HepG2 (cell line): Measurements from ENCODE around the gene KLF7. TPM values are rescaled to one million over a fixed set of nuclear protein-coding genes. Genes with fewer than 3 reads are reported as not detected.

Source experiments
- ATAC-seq: fragments of 200-7000 bp; cut with Tn5 transposase; 3 replicates; pipeline ENCODE4 v1.9.1; 2020; ENCODE audit warnings: mild to moderate bottlenecking, moderate library complexity
- BruUV-seq: library from RNA; stranded (reverse); fragments of 400-500 nt; replicated peaks from 2 replicates; lab custom pipeline; 2021; lab: Mats Ljungman, UMichigan
- CTCF ChIA-PET: fragments of 300-600 bp; formaldehyde crosslinking; extraction: SDS; loops from one replicate; lab custom pipeline; 2021; ENCODE audit warnings: low total read pairs, inconsistent platforms, low intra/inter-chr PET ratio; lab: Yijun Ruan, JAX
- POLR2A ChIA-PET: fragments of 350-600 bp; sonication (Branson Sonifier 250); formaldehyde crosslinking; loops from one replicate; lab custom pipeline; 2020; ENCODE audit warnings: antibody characterized with exemption, inconsistent platforms; lab: Yijun Ruan, JAX
- DNase-seq: peaks from one replicate; pipeline ENCODE4 v3.0.0-alpha.2; 2015; ENCODE audit warnings: low spot score
- FAIRE-seq: peaks from 3 replicates; lab custom pipeline; 2011; peaks lifted over from hg19 to GRCh38; lab: Jason Lieb, UNC
- H2AFZ ChIP-seq: one replicate; pipeline ENCODE4 v1.6.1; 2011; ENCODE audit warnings: low read length, inconsistent platforms
- H3K27ac ChIP-seq: fragments of 300-600 bp; 3 replicates; pipeline ENCODE4 v1.8.0; 2011; ENCODE audit warnings: mixed run types, mild to moderate bottlenecking, mixed read lengths, low read length, inconsistent platforms; ENCODE audit not compliant: insufficient read depth; ENCODE audit errors: extremely low read length
- H3K27me3 ChIP-seq, 2 experiments: fragments of 200-600 bp in 1 of 2; 2 replicates in 1 of 2; 3 replicates in 1 of 2; pipeline versions ENCODE4 v1.6.0 to v1.8.0; 2011; ENCODE audit warnings: low read length in 2 of 2, mild to moderate bottlenecking in 2 of 2, moderate library complexity in 2 of 2, inconsistent platforms in 1 of 2; ENCODE audit not compliant: insufficient read depth in 2 of 2, control insufficient read depth in 1 of 2
- H3K36me3 ChIP-seq, 2 experiments: fragments of 200-600 bp in 1 of 2; replicated peaks in 1 of 2; 2 replicates in 1 of 2; 3 replicates in 1 of 2; pipeline versions ENCODE4 v1.5.1 to v1.8.0; 2011; ENCODE audit warnings: low read length in 2 of 2, inconsistent platforms in 1 of 2; ENCODE audit not compliant: insufficient read depth in 2 of 2, control insufficient read depth in 1 of 2
- H3K4me1 ChIP-seq: 2 replicates; pipeline ENCODE4 v1.5.1; 2012; ENCODE audit warnings: low read length, inconsistent platforms; ENCODE audit not compliant: insufficient read depth
- H3K4me2 ChIP-seq: 2 replicates; pipeline ENCODE4 v1.6.0; 2011; ENCODE audit warnings: low read depth, low read length, inconsistent platforms
- H3K4me3 ChIP-seq, 3 experiments: fragments of 200-600 bp in 1 of 3; sonication (generic), shearing (Covaris generic) in 1 of 3; replicated peaks in 1 of 3; 2 replicates each; pipeline ENCODE4 v1.5.1; 2011 to 2016; ENCODE audit warnings: low read length in 3 of 3, inconsistent platforms in 2 of 3, low read depth in 2 of 3, mild to moderate bottlenecking in 2 of 3, control low read depth in 1 of 3, mixed read lengths in 1 of 3; ENCODE audit not compliant: insufficient read depth in 1 of 3
- H3K79me2 ChIP-seq: one replicate; pipeline ENCODE4 v1.6.1; 2011; ENCODE audit warnings: low read length, inconsistent platforms; ENCODE audit not compliant: insufficient read depth
- H3K9ac ChIP-seq: 2 replicates; pipeline ENCODE4 v1.6.0; 2011; ENCODE audit warnings: mild to moderate bottlenecking, low read depth, low read length, inconsistent platforms; ENCODE audit not compliant: insufficient read depth
- H3K9me3 ChIP-seq: 2 replicates; pipeline ENCODE4 v1.5.1; 2012; ENCODE audit warnings: mild to moderate bottlenecking, low read length
- H4K20me1 ChIP-seq: 2 replicates; pipeline ENCODE4 v1.6.0; 2011; ENCODE audit warnings: inconsistent platforms, mild to moderate bottlenecking, low read length, moderate library complexity; ENCODE audit not compliant: insufficient read depth
- CERS6 ChIP-seq: sonication (generic); formaldehyde crosslinking; IDR thresholded peaks from 2 replicates; pipeline ENCODE4 v1.5.0; 2020; ENCODE audit warnings: missing genetic modification reagents
- FUBP1 ChIP-seq: sonication (generic); formaldehyde crosslinking; IDR thresholded peaks from 2 replicates; pipeline ENCODE4 v1.5.1; 2020; ENCODE audit warnings: missing genetic modification reagents, mild to moderate bottlenecking, borderline replicate concordance
- HDAC1 ChIP-seq: sonication (generic); formaldehyde crosslinking; IDR thresholded peaks from 2 replicates; pipeline ENCODE4 v1.5.1; 2020; ENCODE audit warnings: mild to moderate bottlenecking, missing genetic modification reagents
- MYC ChIP-seq: sonication (generic); formaldehyde crosslinking; IDR thresholded peaks from 2 replicates; pipeline ENCODE4 v1.9.0; 2021; ENCODE audit warnings: missing genetic modification reagents, borderline replicate concordance
- NFKB2 ChIP-seq: sonication (generic); formaldehyde crosslinking; IDR thresholded peaks from 2 replicates; pipeline ENCODE4 v1.4.0; 2020; ENCODE audit warnings: missing genetic modification reagents, borderline replicate concordance
- PRPF4 ChIP-seq: fragments of 200-400 bp; formaldehyde crosslinking; IDR thresholded peaks from 2 replicates; pipeline ENCODE4 v1.6.1; 2016; ENCODE audit warnings: low read length, low read depth; ENCODE audit not compliant: poor library complexity, severe bottlenecking
- SMAD3 ChIP-seq: sonication (generic); formaldehyde crosslinking; IDR thresholded peaks from 2 replicates; pipeline ENCODE4 v1.4.0; 2020; ENCODE audit warnings: missing genetic modification reagents
- ZKSCAN8 ChIP-seq: IDR thresholded peaks from 2 replicates; pipeline ENCODE4 v1.6.1; 2016; ENCODE audit warnings: borderline replicate concordance, missing genetic modification reagents, missing compliant biosample characterization
- ZNF282 ChIP-seq: fragments of 450-650 bp; IDR thresholded peaks from 2 replicates; pipeline ENCODE4 v1.6.1; 2018; ENCODE audit not compliant: partially characterized antibody
- ZNF33A ChIP-seq: sonication (generic); formaldehyde crosslinking; IDR thresholded peaks from 2 replicates; pipeline ENCODE4 v1.5.1; 2020; ENCODE audit warnings: missing genetic modification reagents, mild to moderate bottlenecking, moderate library complexity, borderline replicate concordance
- ZNF34 ChIP-seq: sonication (generic); formaldehyde crosslinking; IDR thresholded peaks from 2 replicates; pipeline ENCODE4 v1.4.0; 2020; ENCODE audit warnings: mild to moderate bottlenecking, missing genetic modification reagents, borderline replicate concordance
- ZNF781 ChIP-seq: sonication (generic); formaldehyde crosslinking; IDR thresholded peaks from 2 replicates; pipeline ENCODE4 v1.5.1; 2020; ENCODE audit warnings: borderline replicate concordance, mild to moderate bottlenecking, missing genetic modification reagents; ENCODE audit errors: not compliant biosample characterization
- ZNF790 ChIP-seq: sonication (generic); formaldehyde crosslinking; IDR thresholded peaks from 2 replicates; pipeline ENCODE4 v1.8.0; 2022; ENCODE audit warnings: missing genetic modification reagents, mild to moderate bottlenecking, borderline replicate concordance
- ZSCAN29 ChIP-seq: sonication (generic); formaldehyde crosslinking; conservative IDR thresholded peaks from 2 replicates; pipeline ENCODE4 v1.4.0; 2020; ENCODE audit warnings: mild to moderate bottlenecking, missing genetic modification reagents
- WGBS: methylation state at CpG from one replicate; pipeline ENCODE4 v1.1.6; 2017; ENCODE audit warnings: low lambda C conversion rate; 5-methylcytosine and 5-hydroxymethylcytosine counted together
- in situ Hi-C: cut with HindIII; loops from 2 replicates; pipeline ENCODE4 v1.10.0; 2017; ENCODE audit warnings: low pct_unique_long_range_greater_than_20kb; ENCODE audit not compliant: extremely low pct_ligation_motif_present
- intact Hi-C: fragments of 100-400 bp; cut with micrococcal nuclease; formaldehyde crosslinking; loops from one replicate; pipeline ENCODE4 v1.10.0; 2022; ENCODE audit not compliant: unreplicated experiment
- polyA plus RNA-seq, 8 experiments: library from polyadenylated mRNA; depleted of rRNA in 3 of 8; stranded (reverse) in 7 of 8; unstranded in 1 of 8; fragments of >200 nt; fragmentation: Illumina TruSeq in 4 of 8; extraction: Trizol in 4 of 8; gene quantifications; 2 replicates each; pipeline versions ENCODE4 v1.2.1 to v1.2.3, GENCODE V29; 2011 to 2016; ENCODE audit warnings: low read depth in 4 of 8, missing spikeins in 1 of 8, mixed read lengths in 1 of 8; ENCODE audit not compliant: insufficient read depth in 1 of 8
- total RNA-seq, 5 experiments: library from RNA; depleted of rRNA; stranded (reverse); fragments of >200 nt; fragmentation: Illumina TruSeq; extraction: Trizol; gene quantifications; 2 replicates each; pipeline ENCODE4 v1.2.3, GENCODE V29; 2016; ENCODE audit warnings: low read depth in 1 of 5
- TF ChIP-seq, protein P1 (sequence below): IDR thresholded peaks from 2 replicates; pipeline ENCODE4 v1.4.0; 2020; ENCODE audit warnings: mild to moderate bottlenecking, missing genetic modification reagents

KLF7 gene
- total and polyA plus RNA-seq, 2 of the 13 experiments (the other 11 are each of a cell fraction or from before 2014, with no cell fraction given), result 2.6 to 5.4 TPM

- TF ChIP-seq ZNF790 (CRISPR knock-in tag) (no peak), ZNF34 (no peak), PRPF4 (no peak)
- TF ChIP-seq, all 625 proteins: peak for 0
Observed at GRCh38 chr2:207149249-207150213, 16.2 kb downstream of the KLF7 start (continued).

DNA sequence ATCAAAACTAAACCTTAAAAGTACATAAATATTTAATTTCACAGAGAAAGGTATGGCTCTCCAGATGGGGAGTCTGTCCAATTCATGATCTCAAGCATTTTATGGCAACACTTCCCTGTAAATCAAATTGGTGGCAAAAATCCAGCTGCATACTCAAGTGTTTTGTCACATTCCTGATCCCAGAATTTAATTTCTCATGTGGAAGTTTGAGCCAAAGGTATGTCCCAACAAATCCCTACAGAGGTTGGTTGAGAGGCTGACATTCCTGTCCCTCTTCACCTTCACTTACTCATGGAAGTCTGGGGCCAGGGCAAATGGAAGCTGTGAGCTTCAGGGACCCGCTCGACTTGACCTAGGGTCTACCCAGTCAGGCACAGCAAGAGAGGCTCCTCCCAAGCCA is 17.7 kb downstream of the KLF7 start:
- no peak overlapping the region for H3K27ac ChIP-seq
- FAIRE-seq, result no peak
- no peak overlapping the region for H3K4me2 ChIP-seq
- no peak overlapping the region for H3K4me3 ChIP-seq
- no peak overlapping the region for H2AFZ ChIP-seq
- no peak overlapping the region for H3K9ac ChIP-seq
- no TSS peak for BruUV-seq
- H3K4me1 ChIP-seq, result 0 out of 2 replicates have a peak, but pooled peaks cover 8% of the 10 kb centered on the region
- no peaks in the 10 kb centered on the region for H3K27me3 ChIP-seq
- ChIA-PET CTCF (no interaction called here), POLR2A (no interaction called here)
- no peaks in the 10 kb centered on the region for H3K36me3 ChIP-seq
- no peaks in the 10 kb centered on the region for H4K20me1 ChIP-seq
- intact Hi-C loops (no loop called here), in situ Hi-C loops (no loop called here)
- WGBS, result 89% methylated on average over 2 of the region's 2 CpGs
- H3K79me2 ChIP-seq, result no peaks in the 10 kb centered on the region
- ATAC-seq, result no peak
- TF ChIP-seq, protein P1, sequence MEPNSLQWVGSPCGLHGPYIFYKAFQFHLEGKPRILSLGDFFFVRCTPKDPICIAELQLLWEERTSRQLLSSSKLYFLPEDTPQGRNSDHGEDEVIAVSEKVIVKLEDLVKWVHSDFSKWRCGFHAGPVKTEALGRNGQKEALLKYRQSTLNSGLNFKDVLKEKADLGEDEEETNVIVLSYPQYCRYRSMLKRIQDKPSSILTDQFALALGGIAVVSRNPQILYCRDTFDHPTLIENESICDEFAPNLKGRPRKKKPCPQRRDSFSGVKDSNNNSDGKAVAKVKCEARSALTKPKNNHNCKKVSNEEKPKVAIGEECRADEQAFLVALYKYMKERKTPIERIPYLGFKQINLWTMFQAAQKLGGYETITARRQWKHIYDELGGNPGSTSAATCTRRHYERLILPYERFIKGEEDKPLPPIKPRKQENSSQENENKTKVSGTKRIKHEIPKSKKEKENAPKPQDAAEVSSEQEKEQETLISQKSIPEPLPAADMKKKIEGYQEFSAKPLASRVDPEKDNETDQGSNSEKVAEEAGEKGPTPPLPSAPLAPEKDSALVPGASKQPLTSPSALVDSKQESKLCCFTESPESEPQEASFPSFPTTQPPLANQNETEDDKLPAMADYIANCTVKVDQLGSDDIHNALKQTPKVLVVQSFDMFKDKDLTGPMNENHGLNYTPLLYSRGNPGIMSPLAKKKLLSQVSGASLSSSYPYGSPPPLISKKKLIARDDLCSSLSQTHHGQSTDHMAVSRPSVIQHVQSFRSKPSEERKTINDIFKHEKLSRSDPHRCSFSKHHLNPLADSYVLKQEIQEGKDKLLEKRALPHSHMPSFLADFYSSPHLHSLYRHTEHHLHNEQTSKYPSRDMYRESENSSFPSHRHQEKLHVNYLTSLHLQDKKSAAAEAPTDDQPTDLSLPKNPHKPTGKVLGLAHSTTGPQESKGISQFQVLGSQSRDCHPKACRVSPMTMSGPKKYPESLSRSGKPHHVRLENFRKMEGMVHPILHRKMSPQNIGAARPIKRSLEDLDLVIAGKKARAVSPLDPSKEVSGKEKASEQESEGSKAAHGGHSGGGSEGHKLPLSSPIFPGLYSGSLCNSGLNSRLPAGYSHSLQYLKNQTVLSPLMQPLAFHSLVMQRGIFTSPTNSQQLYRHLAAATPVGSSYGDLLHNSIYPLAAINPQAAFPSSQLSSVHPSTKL (CRISPR knock-in tag), result no peak
- TF ChIP-seq NFKB2 (no peak), FUBP1 (CRISPR knock-in tag) (no peak), ZNF33A (no peak), ZNF282 (no peak), CERS6 (CRISPR knock-in tag) (no peak), ZSCAN29 (CRISPR knock-in tag) (no peak), ZKSCAN8 (CRISPR knock-in tag) (no peak), SMAD3 (CRISPR knock-in tag) (no peak), HDAC1 (CRISPR knock-in tag) (no peak), ZNF781 (CRISPR knock-in tag) (no peak), MYC (CRISPR knock-in tag) (no peak)
- no peak for DNase-seq
- no peaks in the 10 kb centered on the region for H3K9me3 ChIP-seq
